Measurements from ENCODE around the gene SLC35D1. TPM values are rescaled to one million over a fixed set of nuclear protein-coding genes. Genes with fewer than 3 reads are reported as not detected.
"Not testable (repeated sequence)": the region's sequence is repeated elsewhere in the genome, so short reads cannot be mapped to it uniquely, and the experiment has no call there.

SLC35D1 gene
- total RNA-seq, 1 experiment from 2014 or later: 7.0 TPM

DNA sequence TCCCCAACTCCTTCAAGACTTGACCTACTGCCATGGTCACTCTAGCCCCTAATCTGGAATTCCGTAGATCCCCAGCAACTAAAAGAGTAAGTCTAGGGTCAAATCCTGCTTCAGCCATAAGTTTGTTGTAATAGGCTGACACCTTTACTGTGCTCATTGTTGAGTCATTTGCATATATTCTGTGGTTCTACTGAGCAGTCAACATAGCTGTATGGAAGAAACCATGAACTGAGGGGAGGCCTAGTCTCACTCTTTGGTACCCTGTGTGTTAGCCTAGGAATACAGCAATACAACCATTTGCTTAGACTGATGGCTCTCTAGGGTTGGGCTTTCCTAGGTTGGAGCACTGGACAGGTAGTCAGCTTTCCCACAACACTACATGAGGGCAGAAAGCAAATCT, 23.6 kb upstream of the SLC35D1 start:
- intact Hi-C loops (cut with micrococcal nuclease; ENCODE audit: unreplicated experiment) (no loop called here), in situ Hi-C loops (cut with HindIII; ENCODE audit: low pct_unique_long_range_greater_than_20kb, low sequenced_read_pairs) (no loop called here)
- Histone ChIP-seq H3K4me3 (ENCODE audit: low read depth in 2 of 2, low read length in 2 of 2) (no peak overlapping the region), H3K27me3 (ENCODE audit: control insufficient read depth, insufficient read depth, low read length) (no peaks in the 10 kb centered on the region), H3K27ac (ENCODE audit: low read length) (no peak overlapping the region), H3K4me1 (ENCODE audit: control insufficient read depth, insufficient read depth, low read length) (no peaks in the 10 kb centered on the region), H3K36me3 (ENCODE audit: control insufficient read depth, insufficient read depth, low read length) (no peaks in the 10 kb centered on the region), H3K9me3 (ENCODE audit: control insufficient read depth, insufficient read depth, low read depth, low read length) (no peaks in the 10 kb centered on the region)
- ChIA-PET POLR2A (no interaction called here), CTCF (no interaction called here)
- DNase-seq (ENCODE audit: low read depth, low spot score): no peak
- TF ChIP-seq POLR2AphosphoS5 (IDR thresholded peaks at IDR 0.05; ENCODE audit: low read depth, low read length) (no peak), SIN3A (IDR thresholded peaks at IDR 0.05; ENCODE audit: borderline replicate concordance, insufficient read depth, low read depth, low read length) (no peak), TCF7L2 (IDR thresholded peaks at IDR 0.05; ENCODE audit: low read depth, low read length) (no peak)
- TF ChIP-seq, protein P1, sequence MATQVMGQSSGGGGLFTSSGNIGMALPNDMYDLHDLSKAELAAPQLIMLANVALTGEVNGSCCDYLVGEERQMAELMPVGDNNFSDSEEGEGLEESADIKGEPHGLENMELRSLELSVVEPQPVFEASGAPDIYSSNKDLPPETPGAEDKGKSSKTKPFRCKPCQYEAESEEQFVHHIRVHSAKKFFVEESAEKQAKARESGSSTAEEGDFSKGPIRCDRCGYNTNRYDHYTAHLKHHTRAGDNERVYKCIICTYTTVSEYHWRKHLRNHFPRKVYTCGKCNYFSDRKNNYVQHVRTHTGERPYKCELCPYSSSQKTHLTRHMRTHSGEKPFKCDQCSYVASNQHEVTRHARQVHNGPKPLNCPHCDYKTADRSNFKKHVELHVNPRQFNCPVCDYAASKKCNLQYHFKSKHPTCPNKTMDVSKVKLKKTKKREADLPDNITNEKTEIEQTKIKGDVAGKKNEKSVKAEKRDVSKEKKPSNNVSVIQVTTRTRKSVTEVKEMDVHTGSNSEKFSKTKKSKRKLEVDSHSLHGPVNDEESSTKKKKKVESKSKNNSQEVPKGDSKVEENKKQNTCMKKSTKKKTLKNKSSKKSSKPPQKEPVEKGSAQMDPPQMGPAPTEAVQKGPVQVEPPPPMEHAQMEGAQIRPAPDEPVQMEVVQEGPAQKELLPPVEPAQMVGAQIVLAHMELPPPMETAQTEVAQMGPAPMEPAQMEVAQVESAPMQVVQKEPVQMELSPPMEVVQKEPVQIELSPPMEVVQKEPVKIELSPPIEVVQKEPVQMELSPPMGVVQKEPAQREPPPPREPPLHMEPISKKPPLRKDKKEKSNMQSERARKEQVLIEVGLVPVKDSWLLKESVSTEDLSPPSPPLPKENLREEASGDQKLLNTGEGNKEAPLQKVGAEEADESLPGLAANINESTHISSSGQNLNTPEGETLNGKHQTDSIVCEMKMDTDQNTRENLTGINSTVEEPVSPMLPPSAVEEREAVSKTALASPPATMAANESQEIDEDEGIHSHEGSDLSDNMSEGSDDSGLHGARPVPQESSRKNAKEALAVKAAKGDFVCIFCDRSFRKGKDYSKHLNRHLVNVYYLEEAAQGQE (IDR thresholded peaks at IDR 0.05; ENCODE audit: insufficient read depth in 1 of 2, low read depth in 2 of 2, low read length in 1 of 2): no peak
- TF ChIP-seq, protein P2, sequence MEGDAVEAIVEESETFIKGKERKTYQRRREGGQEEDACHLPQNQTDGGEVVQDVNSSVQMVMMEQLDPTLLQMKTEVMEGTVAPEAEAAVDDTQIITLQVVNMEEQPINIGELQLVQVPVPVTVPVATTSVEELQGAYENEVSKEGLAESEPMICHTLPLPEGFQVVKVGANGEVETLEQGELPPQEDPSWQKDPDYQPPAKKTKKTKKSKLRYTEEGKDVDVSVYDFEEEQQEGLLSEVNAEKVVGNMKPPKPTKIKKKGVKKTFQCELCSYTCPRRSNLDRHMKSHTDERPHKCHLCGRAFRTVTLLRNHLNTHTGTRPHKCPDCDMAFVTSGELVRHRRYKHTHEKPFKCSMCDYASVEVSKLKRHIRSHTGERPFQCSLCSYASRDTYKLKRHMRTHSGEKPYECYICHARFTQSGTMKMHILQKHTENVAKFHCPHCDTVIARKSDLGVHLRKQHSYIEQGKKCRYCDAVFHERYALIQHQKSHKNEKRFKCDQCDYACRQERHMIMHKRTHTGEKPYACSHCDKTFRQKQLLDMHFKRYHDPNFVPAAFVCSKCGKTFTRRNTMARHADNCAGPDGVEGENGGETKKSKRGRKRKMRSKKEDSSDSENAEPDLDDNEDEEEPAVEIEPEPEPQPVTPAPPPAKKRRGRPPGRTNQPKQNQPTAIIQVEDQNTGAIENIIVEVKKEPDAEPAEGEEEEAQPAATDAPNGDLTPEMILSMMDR (IDR thresholded peaks at IDR 0.05): no peak
- BruUV-seq (replicated peaks): no TSS peak
- no peak for ATAC-seq

DNA sequence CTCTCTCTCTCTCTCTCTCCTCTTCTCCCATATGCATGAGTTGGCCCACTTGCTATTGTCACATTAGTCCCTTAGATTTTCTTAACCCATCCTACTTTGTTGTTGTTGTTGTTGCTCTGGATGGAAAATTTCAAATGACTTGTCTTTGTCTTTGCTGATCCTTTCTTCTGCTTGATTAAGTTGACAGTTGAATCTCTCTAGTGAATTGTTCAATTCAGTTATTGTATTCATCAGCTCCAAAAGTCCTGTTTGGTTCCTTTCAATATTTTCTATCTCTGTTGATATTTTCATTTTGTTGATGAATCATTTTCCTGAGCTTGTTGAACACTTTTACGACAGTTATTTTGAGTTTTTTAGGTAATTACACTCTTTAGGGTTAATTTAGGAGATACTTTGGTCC, 18.8 kb upstream of the SLC35D1 start:
- no TSS peak for BruUV-seq (replicated peaks)
- Histone ChIP-seq H3K4me1 (ENCODE audit: control insufficient read depth, insufficient read depth, low read length) (no peaks in the 10 kb centered on the region), H3K4me3 (ENCODE audit: low read depth in 2 of 2, low read length in 2 of 2) (no peak overlapping the region), H3K27ac (ENCODE audit: low read length) (no peak overlapping the region), H3K9me3 (ENCODE audit: control insufficient read depth, insufficient read depth, low read depth, low read length) (no peaks in the 10 kb centered on the region), H3K36me3 (ENCODE audit: control insufficient read depth, insufficient read depth, low read length) (no peaks in the 10 kb centered on the region), H3K27me3 (ENCODE audit: control insufficient read depth, insufficient read depth, low read length) (no peaks in the 10 kb centered on the region)
- ChIA-PET POLR2A (interaction anchor here (0.7 kb wide), 1 partner anchor 16 kb away, joined by 4 read pairs; no protein-coding TSS in a partner anchor), CTCF (no interaction called here)
- intact Hi-C loops (cut with micrococcal nuclease; ENCODE audit: unreplicated experiment) (no loop called here), in situ Hi-C loops (cut with HindIII; ENCODE audit: low pct_unique_long_range_greater_than_20kb, low sequenced_read_pairs) (no loop called here)
- ATAC-seq (no peak), DNase-seq (ENCODE audit: low read depth, low spot score) (no peak)
- TF ChIP-seq, protein P2 (IDR thresholded peaks at IDR 0.05): no peak
- no peak for TF ChIP-seq POLR2AphosphoS5 (IDR thresholded peaks at IDR 0.05; ENCODE audit: low read depth, low read length)
- TF ChIP-seq TCF7L2 (IDR thresholded peaks at IDR 0.05; ENCODE audit: low read depth, low read length): no peak
- TF ChIP-seq, protein P1 (IDR thresholded peaks at IDR 0.05; ENCODE audit: insufficient read depth in 1 of 2, low read depth in 2 of 2, low read length in 1 of 2): no peak
- TF ChIP-seq SIN3A (IDR thresholded peaks at IDR 0.05; ENCODE audit: borderline replicate concordance, insufficient read depth, low read depth, low read length): no peak

DNA sequence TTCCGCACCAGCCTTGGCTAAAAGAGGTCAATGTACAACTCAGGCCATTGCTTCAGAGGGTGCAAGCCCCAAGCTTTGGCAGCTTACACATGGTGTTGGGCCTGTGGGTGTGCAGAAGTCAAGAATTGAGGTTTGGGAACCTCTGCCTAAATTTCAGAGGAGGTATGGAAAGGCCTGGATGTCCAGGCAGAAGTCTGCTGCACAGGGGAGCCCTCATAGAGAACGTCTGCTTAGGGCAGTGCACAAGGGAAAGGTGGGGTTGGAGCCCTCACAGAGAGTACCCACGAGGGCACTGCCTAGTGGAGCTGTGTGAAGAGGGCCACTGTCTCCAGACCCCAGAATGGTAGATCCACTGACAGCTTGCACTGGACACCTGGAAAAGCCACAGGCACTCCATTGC, 13.7 kb upstream of the SLC35D1 start:
- H3K9me3 ChIP-seq (ENCODE audit: control insufficient read depth, insufficient read depth, low read depth, low read length); intact Hi-C loops (cut with micrococcal nuclease; ENCODE audit: unreplicated experiment); H3K27ac ChIP-seq (ENCODE audit: low read length); in situ Hi-C loops (cut with HindIII; ENCODE audit: low pct_unique_long_range_greater_than_20kb, low sequenced_read_pairs); ATAC-seq; H3K4me3 ChIP-seq (ENCODE audit: low read depth in 2 of 2, low read length in 2 of 2); H3K27me3 ChIP-seq (ENCODE audit: control insufficient read depth, insufficient read depth, low read length); CTCF ChIA-PET; BruUV-seq (replicated peaks); DNase-seq (ENCODE audit: low read depth, low spot score); H3K4me1 ChIP-seq (ENCODE audit: control insufficient read depth, insufficient read depth, low read length); H3K36me3 ChIP-seq (ENCODE audit: control insufficient read depth, insufficient read depth, low read length); POLR2A ChIA-PET: not testable (repeated sequence)

Measured in Panc1 (cell line).